ENCODE data around the gene DACT3.

DACT3 gene

DNA sequence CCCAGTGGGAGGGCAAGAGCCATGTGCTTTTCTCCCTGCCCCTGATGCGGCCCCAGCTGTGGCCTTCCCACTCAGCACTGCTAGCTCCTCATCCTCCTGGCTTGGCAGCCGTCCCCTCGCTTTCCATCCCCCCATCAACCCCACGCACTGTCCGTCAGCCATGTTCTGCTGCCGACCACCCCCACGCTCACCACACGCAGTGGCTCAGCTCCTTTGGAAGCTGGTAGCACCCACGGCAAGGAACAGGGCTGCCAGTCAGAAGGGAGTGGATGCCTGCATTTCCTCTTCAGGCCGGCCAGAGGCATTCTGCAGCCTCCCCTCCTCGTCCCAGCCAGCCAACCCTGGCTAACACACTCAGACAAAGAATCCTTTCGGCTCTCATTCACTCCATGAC is 53.5 kb downstream of the DACT3 start:
- POLR2A ChIA-PET, result no interaction called here
- no peak overlapping the region for H3K4me3 ChIP-seq (ENCODE audit: low read depth, low read length)
- CTCF ChIA-PET, result interaction anchor here (1.2 to 19.1 kb wide), 2 partner anchors 55 to 78 kb away, joined by 4 to 685 read pairs; partner anchors contain the start of gene DACT3
- DNase-seq (ENCODE audit: low read depth, low spot score), result no peak
- TF ChIP-seq, protein P1, sequence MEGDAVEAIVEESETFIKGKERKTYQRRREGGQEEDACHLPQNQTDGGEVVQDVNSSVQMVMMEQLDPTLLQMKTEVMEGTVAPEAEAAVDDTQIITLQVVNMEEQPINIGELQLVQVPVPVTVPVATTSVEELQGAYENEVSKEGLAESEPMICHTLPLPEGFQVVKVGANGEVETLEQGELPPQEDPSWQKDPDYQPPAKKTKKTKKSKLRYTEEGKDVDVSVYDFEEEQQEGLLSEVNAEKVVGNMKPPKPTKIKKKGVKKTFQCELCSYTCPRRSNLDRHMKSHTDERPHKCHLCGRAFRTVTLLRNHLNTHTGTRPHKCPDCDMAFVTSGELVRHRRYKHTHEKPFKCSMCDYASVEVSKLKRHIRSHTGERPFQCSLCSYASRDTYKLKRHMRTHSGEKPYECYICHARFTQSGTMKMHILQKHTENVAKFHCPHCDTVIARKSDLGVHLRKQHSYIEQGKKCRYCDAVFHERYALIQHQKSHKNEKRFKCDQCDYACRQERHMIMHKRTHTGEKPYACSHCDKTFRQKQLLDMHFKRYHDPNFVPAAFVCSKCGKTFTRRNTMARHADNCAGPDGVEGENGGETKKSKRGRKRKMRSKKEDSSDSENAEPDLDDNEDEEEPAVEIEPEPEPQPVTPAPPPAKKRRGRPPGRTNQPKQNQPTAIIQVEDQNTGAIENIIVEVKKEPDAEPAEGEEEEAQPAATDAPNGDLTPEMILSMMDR (IDR thresholded peaks at IDR 0.05; ENCODE audit: insufficient read depth, low read length, missing control alignments), result no peak

DNA sequence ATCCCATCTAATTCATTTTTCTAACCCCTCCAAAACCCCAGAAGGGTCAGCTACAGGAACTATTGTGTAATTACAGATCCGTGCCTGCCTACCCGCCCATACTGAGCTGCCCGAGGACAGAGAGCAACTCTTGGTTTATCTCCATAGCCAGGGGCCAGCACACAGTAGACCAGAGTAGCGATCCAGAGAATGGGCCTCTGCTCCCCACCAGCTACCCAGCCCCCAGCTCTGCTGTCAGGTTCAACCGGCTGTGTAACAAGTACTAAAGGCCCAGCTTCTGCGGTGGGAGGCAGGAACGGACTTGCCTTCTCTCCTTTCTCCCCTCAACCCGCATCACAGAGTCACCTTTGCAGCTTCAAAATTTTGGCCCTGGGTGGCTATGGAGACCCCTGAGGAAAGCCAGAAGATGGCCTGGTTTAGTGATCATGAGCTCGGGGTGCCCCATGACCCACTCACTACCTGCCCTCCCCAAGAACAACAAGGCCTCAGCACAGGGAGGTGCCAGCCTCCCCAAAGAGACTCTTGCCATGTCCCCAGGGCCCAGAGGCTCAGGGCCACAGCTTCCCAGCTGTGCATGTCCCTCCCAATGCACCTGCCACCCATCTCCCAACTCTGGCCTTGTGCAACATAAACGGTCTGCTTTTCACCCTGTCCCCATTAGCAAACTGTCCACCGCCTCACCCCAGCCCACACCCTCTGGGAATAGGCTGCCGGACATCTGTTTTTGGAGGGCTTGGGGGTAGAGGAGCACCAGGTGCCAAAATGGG is 54.1 kb downstream of the DACT3 start:
- POLR2A ChIA-PET, result no interaction called here

DNA sequence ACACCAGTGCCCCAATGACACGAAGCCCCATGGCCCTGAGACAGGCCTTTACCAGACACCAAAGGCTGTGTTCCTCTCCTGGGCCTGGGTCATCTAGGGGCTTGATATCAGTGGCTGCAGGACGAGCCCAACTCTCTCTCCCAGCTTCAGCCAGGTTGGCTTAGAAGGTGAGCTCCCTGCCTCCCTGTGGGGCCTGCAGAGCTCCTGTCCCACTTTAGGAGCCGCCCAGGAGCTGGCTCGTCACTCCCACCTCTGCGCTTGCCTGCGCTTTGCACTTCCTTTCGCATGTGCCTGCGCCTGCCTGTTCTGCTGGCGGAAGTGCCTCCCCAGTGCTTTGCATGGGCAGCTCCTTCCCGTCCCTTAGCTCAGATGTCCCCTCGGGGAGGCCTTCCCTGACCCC is 55.0 kb downstream of the DACT3 start:
- no peak for DNase-seq (ENCODE audit: low read depth, low spot score)
- TF ChIP-seq, protein P1 (IDR thresholded peaks at IDR 0.05; ENCODE audit: insufficient read depth, low read length, missing control alignments), result no peak
- ChIA-PET POLR2A (no interaction called here), CTCF (interaction anchor here (1.1 to 19.1 kb wide), 3 partner anchors 7 to 57 kb away, joined by 3 to 685 read pairs (median 117); partner anchors contain the start of gene DACT3)
- H3K4me3 ChIP-seq (ENCODE audit: low read depth, low read length), result no peak overlapping the region

More for the DNA sequence above, 54.1 kb downstream of the DACT3 start:
- TF ChIP-seq, protein P1 (IDR thresholded peaks at IDR 0.05; ENCODE audit: insufficient read depth, low read length, missing control alignments), result no peak
- H3K4me3 ChIP-seq (ENCODE audit: low read depth, low read length), result no peak overlapping the region
- no peak for DNase-seq (ENCODE audit: low read depth, low spot score)
- CTCF ChIA-PET, result interaction anchor here (1.2 to 19.1 kb wide), 3 partner anchors 6 to 77 kb away, joined by 4 to 685 read pairs (median 117); partner anchors contain the start of gene DACT3

DNA sequence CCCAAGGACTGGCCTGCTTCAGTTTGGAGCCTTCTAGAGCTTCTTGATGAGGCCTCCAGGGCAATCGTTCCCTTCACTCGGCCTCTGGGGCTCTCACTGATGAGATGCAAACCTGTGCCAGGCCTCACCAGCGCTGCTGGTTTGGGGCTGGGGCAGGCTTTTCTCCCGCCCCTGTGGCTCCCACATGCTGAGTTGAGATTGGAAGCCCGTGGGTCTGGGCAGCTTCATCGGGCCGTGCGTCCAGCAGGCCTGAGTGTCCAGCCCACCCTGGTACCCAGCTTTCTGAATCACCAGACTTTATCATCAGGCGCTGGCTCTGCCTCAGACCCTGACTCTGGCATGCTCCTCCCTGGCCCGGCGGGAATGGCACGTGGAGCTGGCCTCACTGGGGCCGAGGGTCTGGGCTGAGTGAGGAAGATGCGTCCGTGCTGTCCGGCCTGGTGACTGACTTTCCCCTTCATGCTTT is 55.6 kb downstream of the DACT3 start:
- DNase-seq (ENCODE audit: low read depth, low spot score), result no peak
- TF ChIP-seq, protein P1 (IDR thresholded peaks at IDR 0.05; ENCODE audit: insufficient read depth, low read length, missing control alignments), result no peak
- ChIA-PET CTCF (interaction anchor here (1.0 to 19.1 kb wide), 6 partner anchors 8 to 57 kb away, joined by 3 to 685 read pairs (median 4); partner anchors contain the start of genes DACT3 and GNG8), POLR2A (no interaction called here)
- no peak overlapping the region for H3K4me3 ChIP-seq (ENCODE audit: low read depth, low read length)

DNA sequence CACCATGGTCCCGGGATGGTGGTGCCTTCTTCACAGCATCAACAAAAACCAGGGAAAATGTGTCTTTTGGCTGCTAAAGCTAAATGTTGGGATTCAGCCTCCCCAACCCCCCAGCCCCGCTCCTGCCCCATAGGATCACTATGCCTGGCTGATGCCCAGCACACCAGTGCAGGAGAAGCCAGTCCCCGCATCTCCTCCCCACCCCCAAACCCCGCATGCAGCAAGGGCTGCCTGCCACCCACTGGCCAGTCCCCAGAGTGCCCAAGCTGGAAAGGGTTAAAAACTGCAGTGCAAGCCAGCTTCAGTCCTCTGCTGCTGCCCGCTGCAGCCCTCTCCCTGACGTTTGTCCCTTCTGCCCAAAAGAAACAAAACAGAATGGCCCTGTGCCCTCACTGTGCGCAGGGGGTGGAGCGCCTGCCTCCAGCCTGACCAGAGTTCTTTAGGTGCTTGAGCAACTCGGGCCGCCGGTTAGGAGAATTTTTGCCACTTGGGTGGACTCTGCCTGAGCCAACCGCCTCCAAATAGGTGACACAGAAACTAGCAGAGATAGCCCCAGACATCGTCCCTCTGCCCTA is 56.1 kb downstream of the DACT3 start:
- H3K4me3 ChIP-seq (ENCODE audit: low read depth, low read length), result no peak overlapping the region
- CTCF ChIA-PET, result interaction anchor here (1.0 to 19.1 kb wide), 5 partner anchors 8 to 58 kb away, joined by 3 to 685 read pairs (median 5); partner anchors contain the start of genes DACT3 and GNG8
- DNase-seq (ENCODE audit: low read depth, low spot score), result no peak
- POLR2A ChIA-PET, result no interaction called here
- TF ChIP-seq, protein P1 (IDR thresholded peaks at IDR 0.05; ENCODE audit: insufficient read depth, low read length, missing control alignments), result no peak

DNA sequence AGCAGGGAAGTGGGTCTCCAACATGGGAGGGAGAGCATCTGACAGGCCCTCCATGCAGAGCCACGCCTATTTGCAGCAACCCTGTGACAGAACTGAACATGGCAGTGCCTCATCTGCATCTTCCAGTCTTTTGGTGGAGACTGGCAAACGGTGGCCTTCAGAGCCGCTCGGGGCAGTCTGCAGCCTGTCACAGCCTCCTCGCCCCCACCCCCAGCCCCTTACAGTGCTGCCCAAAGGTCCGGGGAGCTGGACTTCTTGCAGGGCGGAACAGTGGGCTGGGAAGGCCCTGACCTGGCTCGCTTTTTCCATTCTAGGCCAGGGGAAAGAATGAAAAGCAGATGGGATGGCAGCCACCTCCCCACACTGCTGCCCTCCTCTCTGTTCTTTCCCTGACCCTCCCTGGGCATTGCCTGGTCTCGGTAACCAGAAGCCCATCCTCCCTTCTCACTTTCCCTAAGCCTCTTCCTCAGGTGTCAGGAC is 57.2 kb downstream of the DACT3 start:
- TF ChIP-seq, protein P1 (IDR thresholded peaks at IDR 0.05; ENCODE audit: insufficient read depth, low read length, missing control alignments), result no peak
- CTCF ChIA-PET, result interaction anchor here (1.2 to 19.1 kb wide), 5 partner anchors 9 to 66 kb away, joined by 3 to 685 read pairs (median 29); partner anchors contain the start of gene DACT3
- no peak for DNase-seq (ENCODE audit: low read depth, low spot score)
- POLR2A ChIA-PET, result no interaction called here
- peak overlapping the region; percentile 89 for H3K4me3 ChIP-seq (ENCODE audit: low read depth, low read length)
